HG03175 (cell line): ENCODE data around the gene RAB7A.

ENCODE experiments used
- ATAC-seq: cut with Tn5 transposase; IDR thresholded peaks from one replicate; pipeline ENCODE4 v1.9.1; 2021; ENCODE audit warnings: mild to moderate bottlenecking, moderate library complexity; ENCODE audit not compliant: unreplicated experiment

Gene RAB7A

GRCh38 chr3:128787256-128788253 is 61.6 kb downstream of the RAB7A start:
- ATAC-seq: no peak

DNA sequence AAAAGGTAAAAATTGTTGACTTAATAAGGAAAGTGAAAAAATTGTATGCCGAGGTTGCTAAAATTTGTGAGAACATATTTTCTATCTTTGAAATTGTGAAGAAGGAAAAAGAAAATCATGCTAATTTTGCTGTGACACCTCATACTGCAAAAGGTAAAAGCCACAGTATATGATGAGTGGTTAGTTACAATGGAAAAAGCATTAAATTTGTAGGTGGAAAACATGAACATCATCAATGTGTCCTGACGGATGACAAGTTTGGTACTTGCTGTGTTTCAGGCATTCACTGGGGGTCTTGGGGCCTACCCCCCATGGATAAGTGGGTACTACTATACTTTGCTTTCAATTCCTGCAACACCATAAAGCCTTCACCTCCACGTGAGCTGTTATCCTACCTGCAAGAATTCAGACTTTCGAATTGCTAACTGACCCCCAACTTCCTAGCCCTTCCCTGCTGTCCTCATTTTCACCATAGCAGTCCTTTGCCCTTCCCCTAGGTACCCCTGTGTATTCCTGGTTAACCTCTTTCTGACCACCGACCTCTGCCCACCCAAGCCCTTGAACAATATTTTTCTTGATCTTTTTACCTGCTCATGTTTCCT is 62.4 kb downstream of the RAB7A start:
- ATAC-seq: no peak

DNA sequence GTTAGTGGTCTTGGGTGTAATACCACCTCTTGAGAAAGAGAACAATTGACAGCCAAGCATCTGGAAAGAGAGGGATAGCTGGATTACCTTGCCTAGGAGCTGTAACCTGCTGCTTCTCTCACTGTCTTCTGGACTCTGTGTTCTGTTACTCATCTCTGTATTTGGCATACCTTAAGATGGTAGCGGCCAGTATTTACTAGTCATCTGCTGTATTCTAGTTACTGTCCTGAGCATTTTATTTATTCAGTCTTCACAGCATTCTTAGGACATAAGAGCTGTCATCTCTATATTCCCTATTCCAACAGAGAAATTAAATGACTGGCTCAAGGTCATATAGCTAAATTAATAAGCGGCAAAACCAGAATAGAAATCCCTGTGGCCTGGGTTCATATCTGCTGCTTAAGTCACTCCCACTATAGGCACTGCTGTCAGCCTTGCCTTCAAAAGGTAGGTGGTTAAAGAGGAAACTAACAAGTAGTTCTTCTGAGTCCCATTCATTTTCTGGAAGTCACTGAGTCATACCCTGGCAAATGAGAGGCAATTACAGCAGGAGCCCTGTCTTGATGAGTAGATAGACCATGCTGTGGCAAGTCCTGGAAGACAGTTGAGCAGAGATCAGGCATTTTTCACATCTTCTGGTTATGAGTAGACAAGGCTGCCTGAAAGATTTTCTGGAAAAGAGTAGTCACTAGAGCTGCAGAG is 68.2 kb downstream of the RAB7A start:
- no peak for ATAC-seq

- ATAC-seq: peak; percentile 80
Observed at GRCh38 chr3:128794770-128795649, 69.0 kb downstream of the RAB7A start.

- ATAC-seq: no peak
Observed at GRCh38 chr3:128799653-128800052, 73.7 kb downstream of the RAB7A start.

- no peak for ATAC-seq
Observed at GRCh38 chr3:128800241-128801187, 74.5 kb downstream of the RAB7A start.

DNA sequence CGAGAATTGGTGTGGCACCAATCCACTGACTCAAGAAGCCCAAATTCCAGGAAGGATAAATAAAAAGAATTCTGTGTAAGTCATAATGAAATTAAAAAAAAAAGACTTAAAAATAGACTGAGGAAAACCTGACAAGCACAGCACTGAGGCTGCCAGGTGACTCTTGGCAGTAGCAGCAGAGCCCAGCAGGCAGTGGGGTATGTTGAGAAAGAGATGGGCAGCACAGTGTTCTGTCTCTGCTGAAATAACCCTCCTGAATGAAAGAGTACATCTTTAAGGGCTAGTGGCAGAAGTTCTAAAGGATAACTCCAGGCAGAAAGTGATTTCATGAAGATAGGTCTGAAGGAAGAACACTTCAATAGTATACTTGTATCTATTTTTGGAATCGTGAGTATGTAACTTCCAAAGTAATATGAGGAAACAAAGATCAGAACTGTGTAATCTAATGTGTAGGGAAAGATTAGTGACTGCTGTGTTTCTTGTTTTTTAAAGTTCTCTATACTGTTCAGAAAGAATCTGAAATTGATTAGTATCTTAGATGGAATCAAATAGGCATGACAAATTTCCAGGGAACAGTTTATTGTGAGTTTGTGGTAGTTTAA is 75.9 kb downstream of the RAB7A start:
- no peak for ATAC-seq

DNA sequence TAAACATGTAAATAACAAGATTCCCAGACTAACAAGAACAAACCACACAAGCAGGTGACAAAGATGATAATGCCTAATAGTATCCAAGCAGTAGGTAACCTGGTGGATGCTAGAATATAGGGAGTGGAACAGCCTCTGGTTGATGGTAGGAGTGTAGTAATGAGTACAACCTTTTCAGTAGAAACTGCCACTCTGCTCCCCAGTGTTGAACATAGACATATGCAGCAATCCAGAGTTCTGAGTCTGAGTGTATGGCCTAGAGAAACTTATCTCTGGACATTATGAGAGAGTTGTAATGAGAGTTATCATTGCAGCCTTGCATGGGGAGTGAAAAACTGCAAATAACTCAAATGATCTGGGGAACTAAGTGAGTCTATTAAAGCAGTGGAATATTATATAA is 77.3 kb downstream of the RAB7A start:
- no peak for ATAC-seq

- ATAC-seq: peak; percentile 89
Observed at GRCh38 chr3:128804017-128804810, 78.2 kb downstream of the RAB7A start.

- ATAC-seq: no peak
Observed at GRCh38 chr3:128804811-128805155, 78.8 kb downstream of the RAB7A start.

DNA sequence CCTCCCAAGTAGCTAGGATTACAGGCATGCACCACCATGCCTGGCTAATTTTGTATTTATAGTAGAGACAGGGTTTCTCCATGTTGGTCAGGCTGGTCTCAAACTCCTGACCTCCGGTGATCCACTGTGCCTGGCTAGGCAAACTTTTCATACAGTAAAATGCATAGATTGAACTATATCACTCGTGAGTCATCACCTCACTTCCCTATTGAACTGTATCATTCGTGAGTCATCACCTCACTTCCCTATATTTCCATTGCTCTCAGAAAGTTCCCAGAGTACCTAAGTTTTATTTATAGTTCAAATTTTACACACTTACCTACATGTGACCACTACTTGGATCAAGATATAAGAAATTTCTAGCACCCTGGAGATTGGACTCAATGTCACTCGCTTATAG is 79.8 kb downstream of the RAB7A start:
- no peak for ATAC-seq

DNA sequence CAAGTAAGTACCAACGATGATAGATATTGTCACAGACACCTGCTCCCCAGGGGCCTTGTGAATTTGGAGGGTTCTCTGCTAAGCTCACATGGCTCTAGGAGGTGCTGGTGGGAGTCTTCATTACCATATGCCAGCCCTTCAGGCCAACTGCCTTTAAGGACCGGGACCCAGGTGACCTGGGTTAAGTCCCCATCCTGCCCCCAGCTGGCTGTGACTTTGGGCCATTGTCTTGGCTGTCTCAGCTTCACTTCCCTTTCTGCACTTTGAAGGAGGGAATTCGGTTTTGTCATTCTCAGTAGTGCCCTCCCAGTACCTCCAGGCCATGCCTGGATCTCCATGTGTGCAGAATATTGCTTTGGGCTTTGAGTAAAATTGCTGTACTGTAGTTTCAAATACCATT is 80.6 kb downstream of the RAB7A start:
- ATAC-seq: no peak

GRCh38 chr3:128807186-128807830 is 81.3 kb downstream of the RAB7A start:
- no peak for ATAC-seq

GRCh38 chr3:128808672-128809071 is 82.7 kb downstream of the RAB7A start:
- ATAC-seq: no peak

- ATAC-seq: no peak
Observed at GRCh38 chr3:128813097-128813496, 87.1 kb downstream of the RAB7A start.

- ATAC-seq: no peak
Observed at GRCh38 chr3:128814060-128814459, 88.1 kb downstream of the RAB7A start.

- ATAC-seq: no peak
Observed at GRCh38 chr3:128814519-128815317, 88.7 kb downstream of the RAB7A start.
